ENCODE measurements around the gene PRKCE. TPM values are rescaled to one million over a fixed set of nuclear protein-coding genes. Genes with fewer than 3 reads are reported as not detected.

Gene PRKCE
- total and polyA plus RNA-seq, 2 donors (not counting 3 experiments of a cell fraction or from before 2014, with no cell fraction given) = 27.9 to 33.9 TPM

DNA sequence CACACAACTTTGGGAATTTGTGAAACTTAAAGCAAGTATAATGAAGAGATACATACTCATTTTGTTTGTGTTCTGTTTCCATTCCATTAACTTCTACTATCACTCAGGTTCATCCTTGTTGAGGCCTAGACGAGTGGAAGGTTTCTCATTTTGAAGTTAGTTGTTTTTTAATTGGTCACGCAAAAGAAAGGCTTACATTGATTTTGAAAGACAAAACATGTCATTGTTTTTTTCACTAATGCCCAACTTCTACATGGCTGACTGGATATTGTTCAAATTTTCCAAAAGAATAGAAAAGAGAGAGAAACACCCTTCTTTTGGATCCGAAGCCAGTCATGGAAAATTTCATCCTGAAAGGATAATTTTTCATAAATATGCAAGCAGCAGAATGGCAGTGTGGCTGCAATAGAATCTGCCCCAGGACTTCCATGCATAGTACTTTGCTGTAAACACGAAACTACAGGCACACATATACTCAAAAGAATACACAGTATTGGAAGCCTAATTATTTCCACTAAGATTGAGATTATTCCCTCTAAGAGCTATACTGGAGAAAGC is 27.4 kb downstream of the PRKCE start:
- H3K36me3 ChIP-seq (ENCODE audit: control insufficient read depth in 2 of 2, extremely low read depth in 1 of 2, insufficient read depth in 2 of 2, low read length in 2 of 2) = no peaks in the 10 kb centered on the region
- DNase-seq (ENCODE audit: low read depth, low spot score) (no peak), FAIRE-seq (no peak)
- no peaks in the 10 kb centered on the region for H3K79me2 ChIP-seq (ENCODE audit: control insufficient read depth, insufficient read depth, low read length)
- dilution Hi-C loops (cut with MboI; ENCODE audit: extremely low pct_ligation_motif_present, low sequenced_read_pairs) = no loop called here
- peaks cover 22% of the 10 kb centered on the region for H3K4me1 ChIP-seq (ENCODE audit: control insufficient read depth, extremely low read depth, insufficient read depth, low read length)
- no peak overlapping the region for H3K27ac ChIP-seq (ENCODE audit: insufficient read depth, low read depth, low read length)
- no TSS peak for BruUV-seq (replicated peaks)
- no peaks in the 10 kb centered on the region for H4K20me1 ChIP-seq (replicated peaks; ENCODE audit: control insufficient read depth, extremely low read depth, insufficient read depth, low read length)
- no peaks in the 10 kb centered on the region for H3K9me1 ChIP-seq (replicated peaks; ENCODE audit: control insufficient read depth, extremely low read depth, insufficient read depth, low read length)
- no peaks in the 10 kb centered on the region for H3K9me3 ChIP-seq (replicated peaks; ENCODE audit: control insufficient read depth, insufficient read depth, low read length)
- TF ChIP-seq, protein P1, sequence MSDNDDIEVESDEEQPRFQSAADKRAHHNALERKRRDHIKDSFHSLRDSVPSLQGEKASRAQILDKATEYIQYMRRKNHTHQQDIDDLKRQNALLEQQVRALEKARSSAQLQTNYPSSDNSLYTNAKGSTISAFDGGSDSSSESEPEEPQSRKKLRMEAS (IDR thresholded peaks at IDR 0.05; ENCODE audit: insufficient read depth, insufficient read length) = no peak
- TF ChIP-seq FOS (IDR thresholded peaks at IDR 0.05; ENCODE audit: borderline replicate concordance, insufficient read depth, low read length) (no peak), MYC (IDR thresholded peaks at IDR 0.05; ENCODE audit: low read depth, low read length) (no peak), GATA2 (IDR thresholded peaks at IDR 0.05; ENCODE audit: insufficient read depth, insufficient read length, low read depth, low read length) (no peak), POLR2AphosphoS5 (IDR thresholded peaks at IDR 0.05; ENCODE audit: insufficient read depth, low read depth, low read length) (no peak), JUN (IDR thresholded peaks at IDR 0.05; ENCODE audit: borderline replicate concordance, insufficient read depth, insufficient read length, low read depth) (no peak)
- TF ChIP-seq, protein P2, sequence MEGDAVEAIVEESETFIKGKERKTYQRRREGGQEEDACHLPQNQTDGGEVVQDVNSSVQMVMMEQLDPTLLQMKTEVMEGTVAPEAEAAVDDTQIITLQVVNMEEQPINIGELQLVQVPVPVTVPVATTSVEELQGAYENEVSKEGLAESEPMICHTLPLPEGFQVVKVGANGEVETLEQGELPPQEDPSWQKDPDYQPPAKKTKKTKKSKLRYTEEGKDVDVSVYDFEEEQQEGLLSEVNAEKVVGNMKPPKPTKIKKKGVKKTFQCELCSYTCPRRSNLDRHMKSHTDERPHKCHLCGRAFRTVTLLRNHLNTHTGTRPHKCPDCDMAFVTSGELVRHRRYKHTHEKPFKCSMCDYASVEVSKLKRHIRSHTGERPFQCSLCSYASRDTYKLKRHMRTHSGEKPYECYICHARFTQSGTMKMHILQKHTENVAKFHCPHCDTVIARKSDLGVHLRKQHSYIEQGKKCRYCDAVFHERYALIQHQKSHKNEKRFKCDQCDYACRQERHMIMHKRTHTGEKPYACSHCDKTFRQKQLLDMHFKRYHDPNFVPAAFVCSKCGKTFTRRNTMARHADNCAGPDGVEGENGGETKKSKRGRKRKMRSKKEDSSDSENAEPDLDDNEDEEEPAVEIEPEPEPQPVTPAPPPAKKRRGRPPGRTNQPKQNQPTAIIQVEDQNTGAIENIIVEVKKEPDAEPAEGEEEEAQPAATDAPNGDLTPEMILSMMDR (IDR thresholded peaks at IDR 0.05; ENCODE audit: extremely low read depth in 1 of 2, insufficient read depth in 1 of 2, low read depth in 1 of 2, low read length in 2 of 2) = no peak
- ChIA-PET CTCF (interaction anchor here (0.9 to 1.3 kb wide), 3 partner anchors 10 to 100 kb away, joined by 3 to 4 read pairs (median 3); no protein-coding TSS in a partner anchor), POLR2A (no interaction called here)
- no peak overlapping the region for H2AFZ ChIP-seq (ENCODE audit: low read depth, low read length)
- no peak overlapping the region for H3K4me2 ChIP-seq (ENCODE audit: insufficient read depth, low read length)
- H3K9ac ChIP-seq (replicated peaks; ENCODE audit: extremely low read depth, insufficient read depth, low read length) = no peak overlapping the region
- no peaks in the 10 kb centered on the region for H3K27me3 ChIP-seq (ENCODE audit: control insufficient read depth in 2 of 2, insufficient read depth in 2 of 2, low read length in 2 of 2)
- H3K4me3 ChIP-seq (replicated peaks in 1 of 3; ENCODE audit: insufficient read depth in 1 of 3, low read depth in 1 of 3, low read length in 3 of 3) = no peak overlapping the region
- intact Hi-C loops (cut with micrococcal nuclease) = no loop called here
